Astrocyte (in vitro differentiated cells and primary cell): ENCODE results near the gene OR3A2.

Experiments
- EZH2 ChIP-seq: IDR thresholded peaks from 2 replicates; pipeline ENCODE4 v1.6.1; 2012; ENCODE audit warnings: mild to moderate bottlenecking, low read length, inconsistent platforms; ENCODE audit not compliant: insufficient read depth
- TF ChIP-seq, protein P1 (sequence below): IDR thresholded peaks from 2 replicates; pipeline ENCODE4 v1.5.1; 2011; ENCODE audit warnings: low read depth, mild to moderate bottlenecking, inconsistent platforms, low read length, moderate library complexity; ENCODE audit not compliant: insufficient read depth

GRCh38 chr17:3381957-3382356 is 4.2 kb downstream of the OR3A2 start:
- TF ChIP-seq, protein P1, sequence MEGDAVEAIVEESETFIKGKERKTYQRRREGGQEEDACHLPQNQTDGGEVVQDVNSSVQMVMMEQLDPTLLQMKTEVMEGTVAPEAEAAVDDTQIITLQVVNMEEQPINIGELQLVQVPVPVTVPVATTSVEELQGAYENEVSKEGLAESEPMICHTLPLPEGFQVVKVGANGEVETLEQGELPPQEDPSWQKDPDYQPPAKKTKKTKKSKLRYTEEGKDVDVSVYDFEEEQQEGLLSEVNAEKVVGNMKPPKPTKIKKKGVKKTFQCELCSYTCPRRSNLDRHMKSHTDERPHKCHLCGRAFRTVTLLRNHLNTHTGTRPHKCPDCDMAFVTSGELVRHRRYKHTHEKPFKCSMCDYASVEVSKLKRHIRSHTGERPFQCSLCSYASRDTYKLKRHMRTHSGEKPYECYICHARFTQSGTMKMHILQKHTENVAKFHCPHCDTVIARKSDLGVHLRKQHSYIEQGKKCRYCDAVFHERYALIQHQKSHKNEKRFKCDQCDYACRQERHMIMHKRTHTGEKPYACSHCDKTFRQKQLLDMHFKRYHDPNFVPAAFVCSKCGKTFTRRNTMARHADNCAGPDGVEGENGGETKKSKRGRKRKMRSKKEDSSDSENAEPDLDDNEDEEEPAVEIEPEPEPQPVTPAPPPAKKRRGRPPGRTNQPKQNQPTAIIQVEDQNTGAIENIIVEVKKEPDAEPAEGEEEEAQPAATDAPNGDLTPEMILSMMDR = no peak
- TF ChIP-seq EZH2 = no peak
